NCI-H2081 treated with DMSO at 0.1 percent for 48 hours (cell line): ENCODE data around the gene FANK1.

Source experiments
- DNase-seq: peaks from one replicate; lab custom pipeline; 2025; lab: John Stamatoyannopoulos, UW

FANK1 gene

GRCh38 chr10:125985557-125986240, 89.3 kb downstream of the FANK1 start:
- no peak for DNase-seq

- DNase-seq, result no peak
These were observed 93.4 kb downstream of the FANK1 start for GRCh38 chr10:125989791-125990190.

- DNase-seq, result no peak
These were observed 94.6 kb downstream of the FANK1 start for GRCh38 chr10:125990974-125991373.

GRCh38 chr10:125991392-125991791, 95.0 kb downstream of the FANK1 start:
- DNase-seq, result no peak

GRCh38 chr10:125992254-125992653, 95.9 kb downstream of the FANK1 start:
- DNase-seq, result no peak

- no peak for DNase-seq
These were observed 98.2 kb downstream of the FANK1 start for GRCh38 chr10:125994601-125995000.

- no peak for DNase-seq
These were observed 99.5 kb downstream of the FANK1 start for GRCh38 chr10:125995726-125996304.

- no peak for DNase-seq
These were observed 101.2 kb downstream of the FANK1 start for GRCh38 chr10:125997586-125997985.

GRCh38 chr10:125999694-126000093, 103.3 kb downstream of the FANK1 start:
- DNase-seq, result no peak

- DNase-seq, result no peak
These were observed 105.2 kb downstream of the FANK1 start for GRCh38 chr10:126001576-126001975.

GRCh38 chr10:126004752-126005151, 108.4 kb downstream of the FANK1 start:
- no peak for DNase-seq

- no peak for DNase-seq
These were observed 109.9 kb downstream of the FANK1 start for GRCh38 chr10:126006264-126006663.

GRCh38 chr10:126006906-126007305, 110.5 kb downstream of the FANK1 start:
- DNase-seq, result no peak

- no peak for DNase-seq
These were observed 113.3 kb downstream of the FANK1 start for GRCh38 chr10:126009650-126010049.

GRCh38 chr10:126011995-126012394, 115.6 kb downstream of the FANK1 start:
- no peak for DNase-seq

GRCh38 chr10:126012485-126012884, 116.1 kb downstream of the FANK1 start:
- DNase-seq, result no peak

GRCh38 chr10:126013489-126014281, 117.3 kb downstream of the FANK1 start:
- no peak for DNase-seq

- no peak for DNase-seq
These were observed 117.9 kb downstream of the FANK1 start for GRCh38 chr10:126014309-126014708.

GRCh38 chr10:126015413-126015812, 119.0 kb downstream of the FANK1 start:
- DNase-seq, result no peak

GRCh38 chr10:126016156-126016805, 119.9 kb downstream of the FANK1 start:
- no peak for DNase-seq

GRCh38 chr10:126016882-126017281, 120.5 kb downstream of the FANK1 start:
- no peak for DNase-seq

GRCh38 chr10:126017961-126018560, 121.7 kb downstream of the FANK1 start:
- no peak for DNase-seq
